Lower lobe of right lung (tissue), 2 donors: Measurements from ENCODE around the gene SOCS1. TPM values are rescaled to one million over a fixed set of nuclear protein-coding genes. Genes with fewer than 3 reads are reported as not detected.
"Not testable (repeated sequence)": the region's sequence is repeated elsewhere in the genome, so short reads cannot be mapped to it uniquely, and the experiment has no call there.

Experiments used
- ATAC-seq, 2 donors: fragments of 200-7000 bp; cut with Tn5 transposase; one replicate each; pipeline ENCODE4 v1.9.1; 2020 to 2022; ENCODE audit warnings: mild to moderate bottlenecking in 2 of 2, moderate library complexity in 2 of 2
- DNase-seq: peaks from one replicate; pipeline ENCODE4 v3.0.0-alpha.2; 2020
- H3K27ac ChIP-seq: fragments of 200-600 bp; one replicate; pipeline ENCODE4 v1.8.0; 2022
- H3K27me3 ChIP-seq: fragments of 200-600 bp; one replicate; pipeline ENCODE4 v1.8.0; 2022; ENCODE audit warnings: low read depth
- H3K36me3 ChIP-seq: fragments of 200-600 bp; one replicate; pipeline ENCODE4 v1.8.0; 2022; ENCODE audit warnings: mild to moderate bottlenecking
- H3K4me1 ChIP-seq: fragments of 200-600 bp; one replicate; pipeline ENCODE4 v1.8.0; 2022
- H3K4me3 ChIP-seq: fragments of 200-600 bp; one replicate; pipeline ENCODE4 v1.8.0; 2022; ENCODE audit warnings: mild to moderate bottlenecking
- H3K9me3 ChIP-seq: fragments of 200-600 bp; one replicate; pipeline ENCODE4 v1.8.0; 2022
- intact Hi-C: fragments of 100-400 bp; cut with DNase I; formaldehyde crosslinking; loops from one replicate; pipeline ENCODE4 v1.11.0; 2022
- total RNA-seq: library from RNA; stranded (reverse); fragmentation: NEBNext Ultra II Directional; extraction: Animal tissue kit (Norgen Biotek cat#: 25700); gene quantifications from one replicate; pipeline ENCODE4 v1.2.1, GENCODE V29; 2021
- TF ChIP-seq, protein P1 (sequence below): fragments of 200-600 bp; IDR thresholded peaks from one replicate; pipeline ENCODE4 v1.8.0; 2022; ENCODE audit warnings: antibody characterized with exemption, mild to moderate bottlenecking
- donor health status: DM: no; HTN: yes; CAD: no; lungs with severe emphysema.

Gene SOCS1
- total RNA-seq, 1 donor from 2014 or later, result 17.8 TPM

DNA sequence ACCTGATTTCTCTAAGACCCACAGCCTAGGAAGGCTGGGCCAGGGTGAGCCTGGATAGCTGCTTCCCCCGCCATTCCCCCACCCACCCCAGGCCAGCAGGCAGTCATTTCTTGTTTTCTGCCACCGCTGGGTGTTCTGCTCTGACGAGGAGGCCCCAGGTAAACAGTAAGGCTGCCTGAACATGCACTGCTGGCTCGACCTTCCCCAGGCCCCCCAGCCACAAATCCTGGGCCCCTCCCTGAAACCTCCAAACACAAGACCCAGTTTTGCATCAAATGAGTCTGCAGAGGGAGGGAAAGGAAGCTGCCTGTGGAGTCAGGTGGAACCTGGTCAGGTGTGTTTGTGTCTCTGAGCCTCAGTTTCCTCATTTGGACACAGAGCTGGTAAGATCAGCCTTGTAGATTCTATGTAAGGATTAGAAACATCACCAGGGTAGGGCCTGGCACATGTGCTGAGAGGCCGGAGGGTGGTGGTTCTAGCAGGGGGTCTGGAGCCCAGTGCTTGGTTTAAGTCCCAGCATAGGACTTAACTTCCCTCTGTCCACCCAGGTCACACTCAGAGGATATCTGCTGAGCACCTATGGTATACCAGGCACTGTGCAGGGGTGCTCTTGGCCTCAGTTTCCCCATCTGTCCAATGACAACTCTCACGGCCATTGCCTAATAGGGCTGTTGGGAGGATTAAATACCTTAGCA is 44.0 kb upstream of the SOCS1 start:
- Histone ChIP-seq H3K4me1 (peaks cover 33% of the 10 kb centered on the region), H3K9me3 (no peaks in the 10 kb centered on the region), H3K36me3 (no peaks in the 10 kb centered on the region), H3K27me3 (no peaks in the 10 kb centered on the region), H3K4me3 (no peak overlapping the region), H3K27ac (no peak overlapping the region)
- TF ChIP-seq, protein P1, sequence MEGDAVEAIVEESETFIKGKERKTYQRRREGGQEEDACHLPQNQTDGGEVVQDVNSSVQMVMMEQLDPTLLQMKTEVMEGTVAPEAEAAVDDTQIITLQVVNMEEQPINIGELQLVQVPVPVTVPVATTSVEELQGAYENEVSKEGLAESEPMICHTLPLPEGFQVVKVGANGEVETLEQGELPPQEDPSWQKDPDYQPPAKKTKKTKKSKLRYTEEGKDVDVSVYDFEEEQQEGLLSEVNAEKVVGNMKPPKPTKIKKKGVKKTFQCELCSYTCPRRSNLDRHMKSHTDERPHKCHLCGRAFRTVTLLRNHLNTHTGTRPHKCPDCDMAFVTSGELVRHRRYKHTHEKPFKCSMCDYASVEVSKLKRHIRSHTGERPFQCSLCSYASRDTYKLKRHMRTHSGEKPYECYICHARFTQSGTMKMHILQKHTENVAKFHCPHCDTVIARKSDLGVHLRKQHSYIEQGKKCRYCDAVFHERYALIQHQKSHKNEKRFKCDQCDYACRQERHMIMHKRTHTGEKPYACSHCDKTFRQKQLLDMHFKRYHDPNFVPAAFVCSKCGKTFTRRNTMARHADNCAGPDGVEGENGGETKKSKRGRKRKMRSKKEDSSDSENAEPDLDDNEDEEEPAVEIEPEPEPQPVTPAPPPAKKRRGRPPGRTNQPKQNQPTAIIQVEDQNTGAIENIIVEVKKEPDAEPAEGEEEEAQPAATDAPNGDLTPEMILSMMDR, result no peak
- ATAC-seq (no peak), DNase-seq (no peak)
- intact Hi-C loops, result no loop called here

- H3K27ac ChIP-seq, H3K36me3 ChIP-seq, DNase-seq, H3K9me3 ChIP-seq, H3K4me3 ChIP-seq, intact Hi-C loops, ATAC-seq, H3K27me3 ChIP-seq: not testable (repeated sequence)
- H3K4me1 ChIP-seq, result peaks cover 33% of the 10 kb centered on the region
These were observed 43.0 kb upstream of the SOCS1 start for GRCh38 chr16:11298950-11299547.

DNA sequence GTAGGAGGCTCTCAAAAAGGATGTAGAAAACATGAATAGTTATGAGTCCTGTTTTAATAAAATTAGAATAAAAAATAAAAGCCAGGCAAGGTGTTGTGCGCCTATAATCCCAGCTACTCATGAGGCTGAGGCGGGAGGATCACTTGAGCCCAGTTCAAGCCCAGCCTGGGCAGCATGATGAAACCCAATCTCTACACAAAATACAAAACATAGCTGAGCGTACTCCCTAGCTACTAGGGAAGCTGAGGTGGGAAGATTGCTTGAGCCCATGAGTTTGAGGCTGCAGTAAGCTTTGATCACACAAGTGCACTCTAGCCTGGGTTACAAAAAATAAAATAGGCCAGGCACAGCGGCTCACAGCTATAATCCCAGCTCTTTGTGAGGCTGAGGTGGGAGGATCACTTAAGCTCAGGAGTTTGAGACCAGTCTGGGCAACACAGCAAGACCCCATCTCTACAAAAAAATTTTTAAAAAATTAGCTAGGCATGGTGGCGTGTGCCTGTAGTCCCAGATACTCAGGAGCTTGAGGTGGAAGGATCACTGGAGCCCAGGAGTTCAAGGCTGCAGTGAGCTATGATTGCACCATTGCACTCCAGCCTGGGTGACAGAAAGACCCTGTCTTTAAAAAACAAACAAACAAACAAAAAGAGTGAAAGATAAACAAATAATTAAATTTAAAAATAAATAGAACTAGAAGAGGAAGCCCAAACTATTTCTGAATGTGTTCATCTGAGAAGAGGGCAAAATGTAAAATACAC is 42.3 kb upstream of the SOCS1 start:
- peak in 1 of 2 donors; percentile 3 for ATAC-seq
- intact Hi-C loops, result no loop called here
- Histone ChIP-seq H3K27ac (peak overlapping the region; percentile 62), H3K4me3 (no peak overlapping the region), H3K27me3 (no peaks in the 10 kb centered on the region), H3K36me3 (no peaks in the 10 kb centered on the region), H3K9me3 (no peaks in the 10 kb centered on the region), H3K4me1 (peaks cover 32% of the 10 kb centered on the region)
- DNase-seq, result no peak
- TF ChIP-seq, protein P1, result no peak

DNA sequence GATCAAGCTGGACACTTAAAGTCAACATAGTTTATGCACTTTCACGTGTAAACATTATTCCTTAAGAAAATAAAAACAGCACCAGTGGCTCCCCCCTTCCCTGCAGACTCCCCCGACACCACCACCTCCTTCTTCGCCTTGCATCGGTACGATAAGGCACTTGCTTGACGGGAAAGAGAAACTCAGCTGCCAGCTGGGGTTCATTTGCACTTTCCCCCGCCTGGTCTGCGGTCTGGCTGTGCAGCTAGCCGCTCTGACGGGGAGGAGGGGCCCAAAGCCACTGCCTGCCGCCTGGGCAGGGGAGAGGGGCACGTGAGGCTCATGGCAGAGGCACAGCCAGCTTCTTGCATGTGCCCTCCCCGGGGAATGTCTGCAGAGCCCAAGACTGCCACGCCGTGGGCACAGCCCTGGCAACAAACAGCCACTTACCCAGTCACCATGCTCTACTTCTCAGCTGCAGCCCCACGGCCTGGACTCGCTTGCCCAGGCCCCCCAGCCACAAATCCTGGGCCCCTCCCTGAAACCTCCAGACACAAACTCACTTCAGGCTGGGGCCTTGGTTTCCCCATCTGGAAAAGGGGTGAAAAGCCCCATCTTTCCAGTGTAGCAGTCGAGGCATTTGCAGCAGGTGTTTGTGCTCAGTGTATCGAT is 41.6 kb upstream of the SOCS1 start:
- Histone ChIP-seq H3K9me3 (no peaks in the 10 kb centered on the region), H3K36me3 (no peaks in the 10 kb centered on the region), H3K27ac (peak overlapping the region; percentile 62), H3K4me1 (peaks cover 27% of the 10 kb centered on the region), H3K27me3 (no peaks in the 10 kb centered on the region), H3K4me3 (peak overlapping the region; percentile 29)
- intact Hi-C loops, result no loop called here
- peak; percentile 94 for ATAC-seq
- peak; percentile 87 for DNase-seq
- TF ChIP-seq, protein P1, result peak; percentile 11

- peak overlapping the region; percentile 29 for H3K4me3 ChIP-seq
These were observed 40.9 kb upstream of the SOCS1 start for GRCh38 chr16:11296706-11297491.

More at GRCh38 chr16:11296706-11297491, 40.9 kb upstream of the SOCS1 start:
- Histone ChIP-seq H3K27me3 (no peaks in the 10 kb centered on the region), H3K36me3 (no peaks in the 10 kb centered on the region), H3K4me1 (peaks cover 27% of the 10 kb centered on the region), H3K27ac (peak overlapping the region; percentile 62), H3K9me3 (no peaks in the 10 kb centered on the region)
- DNase-seq (no peak), ATAC-seq (peak; percentile 46 to 63)
- TF ChIP-seq, protein P1, result no peak
- intact Hi-C loops, result no loop called here
